GM21528 (cell line): ENCODE measurements around the gene ABCA4.
"Not testable (repeated sequence)": the region's sequence is repeated elsewhere in the genome, so short reads cannot be mapped to it uniquely, and the experiment has no call there.

ENCODE experiments used
- ATAC-seq: cut with Tn5 transposase; IDR thresholded peaks from one replicate; pipeline ENCODE4 v1.9.1; 2021; ENCODE audit warnings: mild to moderate bottlenecking, moderate library complexity; ENCODE audit not compliant: unreplicated experiment, low FRiP score

The ABCA4 gene

GRCh38 chr1:94011709-94012595 lies 109.0 kb downstream of the ABCA4 start:
- no peak for ATAC-seq

- no peak for ATAC-seq
Measured at GRCh38 chr1:94011129-94011528, 109.8 kb downstream of the ABCA4 start.

GRCh38 chr1:94009304-94009703 lies 111.6 kb downstream of the ABCA4 start:
- no peak for ATAC-seq

- ATAC-seq: no peak
Measured at GRCh38 chr1:94006604-94007003, 114.3 kb downstream of the ABCA4 start.

DNA sequence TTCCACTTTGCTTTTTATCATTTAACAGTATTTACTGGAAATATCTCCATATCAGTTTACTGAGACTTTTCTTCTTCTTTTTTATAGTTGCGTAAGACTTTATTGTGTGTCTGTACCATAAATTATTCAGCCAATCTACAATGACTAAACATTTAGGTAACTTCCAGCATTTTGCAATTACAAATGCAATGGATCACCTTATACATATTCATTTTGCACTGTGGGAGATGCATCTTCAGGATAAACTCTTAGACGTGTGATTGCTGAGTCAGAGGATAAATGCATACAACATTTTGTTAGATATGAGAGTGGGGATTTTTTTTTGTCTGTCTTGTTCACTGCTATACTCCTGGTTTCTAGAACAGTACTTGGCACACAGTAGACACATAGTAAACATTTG lies 116.0 kb downstream of the ABCA4 start:
- no peak for ATAC-seq

GRCh38 chr1:94002046-94002787 lies 118.7 kb downstream of the ABCA4 start:
- ATAC-seq: no peak

DNA sequence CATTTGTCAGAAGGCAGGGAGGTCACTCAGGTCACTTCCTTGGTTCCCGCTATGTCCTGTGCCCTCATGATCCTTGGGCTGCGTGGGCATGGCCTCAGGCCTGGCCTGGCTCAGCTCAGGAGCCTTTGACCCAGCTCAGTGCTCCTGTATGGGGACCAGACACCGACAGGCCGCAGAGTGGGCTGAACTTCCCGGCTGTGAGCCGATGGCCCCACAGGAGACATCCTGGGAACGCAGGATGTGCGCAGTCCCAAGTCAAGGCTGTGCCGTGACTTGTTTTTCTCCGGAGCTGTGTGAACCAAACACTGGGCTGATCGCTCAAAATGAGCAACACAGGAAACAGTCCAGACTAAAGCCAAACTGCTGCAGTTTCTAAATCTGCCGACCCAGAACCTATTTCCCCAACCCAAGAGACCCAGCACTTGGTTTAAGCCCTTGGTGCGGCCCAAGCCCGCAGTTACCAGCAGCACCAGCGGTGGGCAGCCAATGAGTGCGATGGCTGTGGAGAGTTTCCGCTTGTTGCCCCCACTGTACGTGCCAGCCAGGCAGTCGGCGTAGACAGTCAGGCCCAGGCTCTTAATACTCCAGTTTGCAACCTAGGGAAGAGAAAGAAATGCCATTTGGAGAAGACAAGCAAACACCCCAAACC lies 119.4 kb downstream of the ABCA4 start:
- ATAC-seq: no peak

- no peak for ATAC-seq
Measured at GRCh38 chr1:94000510-94001282, 120.3 kb downstream of the ABCA4 start.

- ATAC-seq: no peak
Measured at GRCh38 chr1:93999840-94000415, 121.0 kb downstream of the ABCA4 start.

DNA sequence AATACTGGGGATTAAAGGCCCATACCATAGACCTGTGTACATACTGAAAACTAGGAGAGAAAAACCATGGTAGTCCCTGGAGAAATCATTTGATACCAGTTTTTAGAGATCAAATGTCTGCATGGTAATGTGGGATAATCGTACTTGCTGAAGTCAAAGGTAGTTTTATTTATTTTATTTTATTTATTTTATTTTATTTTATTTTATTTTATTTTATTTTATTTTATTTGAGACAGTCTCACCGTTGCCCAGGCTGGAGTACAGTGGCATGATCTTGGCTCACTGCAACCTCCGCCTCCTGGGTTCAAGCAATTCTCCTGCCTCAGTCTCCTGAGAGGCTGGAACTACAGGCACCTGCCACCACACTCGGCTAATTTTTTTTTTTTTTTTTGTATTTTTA lies 122.4 kb downstream of the ABCA4 start:
- not testable (repeated sequence) for ATAC-seq

DNA sequence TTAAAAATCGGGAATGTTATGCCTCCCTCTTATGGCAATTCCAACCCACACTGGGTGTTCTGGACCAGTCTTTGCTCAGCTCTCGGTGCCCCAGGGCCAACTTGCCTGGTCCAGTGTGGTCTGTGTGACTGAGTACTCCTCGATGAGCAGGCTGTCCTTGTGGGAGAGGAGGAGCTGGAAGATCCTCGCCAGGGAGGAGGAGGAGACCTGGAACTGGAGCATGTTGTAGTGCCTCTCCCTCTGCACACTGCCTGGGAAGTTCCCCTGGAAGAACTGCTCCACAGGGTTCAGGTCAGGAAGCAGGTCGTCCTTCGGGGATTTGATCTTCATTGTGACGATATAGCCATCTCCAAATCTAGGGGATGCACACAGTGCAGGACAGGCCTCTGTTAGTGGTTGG lies 123.2 kb downstream of the ABCA4 start:
- ATAC-seq: no peak

DNA sequence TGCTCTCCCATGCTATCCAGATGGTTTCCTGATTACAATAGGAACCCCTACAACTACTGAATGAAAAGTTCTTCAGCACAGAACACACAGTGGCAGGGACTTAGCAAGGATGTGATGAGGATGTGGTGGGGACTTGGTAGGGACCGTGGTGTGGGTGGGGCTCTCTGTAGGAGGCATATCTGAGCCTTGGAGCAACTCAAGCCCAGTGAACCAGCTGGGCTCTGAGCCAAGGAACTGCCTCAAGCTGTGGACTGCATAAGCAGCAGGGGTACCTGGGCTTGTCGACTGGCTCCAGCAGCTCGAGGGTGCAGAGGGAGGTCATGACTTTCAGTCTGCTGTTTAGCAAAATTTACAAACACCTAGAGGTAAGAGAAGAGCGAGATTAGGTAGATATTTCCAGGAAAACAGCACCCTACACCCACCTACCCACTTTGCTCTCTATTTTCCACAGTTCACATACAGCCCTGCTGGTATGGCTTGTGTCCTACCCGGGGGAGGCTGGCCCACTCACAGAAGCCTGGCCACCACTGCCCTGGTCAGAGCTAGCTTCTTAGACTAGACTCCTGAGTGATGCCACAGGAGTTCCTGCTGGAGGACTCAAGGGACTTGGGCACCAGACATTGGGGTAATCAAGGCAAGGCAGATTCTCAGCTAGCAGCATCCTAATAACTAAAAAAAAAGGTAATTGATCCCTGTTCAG lies 125.0 kb downstream of the ABCA4 start:
- no peak for ATAC-seq

DNA sequence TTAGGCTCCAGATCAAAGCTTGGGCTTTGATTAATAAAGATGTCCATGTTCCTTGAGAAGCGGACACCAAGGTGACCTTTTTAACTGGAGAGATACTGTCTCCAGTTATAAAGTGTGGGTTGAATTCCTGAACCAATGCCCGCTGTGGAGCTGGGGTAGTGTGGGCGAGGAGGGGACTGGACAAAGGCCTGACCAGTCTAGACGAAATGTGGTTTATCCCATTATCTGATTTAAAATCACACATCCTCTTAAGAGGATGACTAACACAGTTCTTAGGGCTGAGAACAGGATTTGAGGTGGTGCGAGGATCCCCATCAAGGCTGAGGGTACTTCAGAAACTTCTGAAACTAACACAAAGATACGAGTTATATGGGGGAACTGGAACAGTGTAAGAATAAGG lies 127.2 kb downstream of the ABCA4 start:
- no peak for ATAC-seq

- ATAC-seq: no peak
Measured at GRCh38 chr1:93992954-93993353, 128.0 kb downstream of the ABCA4 start.

DNA sequence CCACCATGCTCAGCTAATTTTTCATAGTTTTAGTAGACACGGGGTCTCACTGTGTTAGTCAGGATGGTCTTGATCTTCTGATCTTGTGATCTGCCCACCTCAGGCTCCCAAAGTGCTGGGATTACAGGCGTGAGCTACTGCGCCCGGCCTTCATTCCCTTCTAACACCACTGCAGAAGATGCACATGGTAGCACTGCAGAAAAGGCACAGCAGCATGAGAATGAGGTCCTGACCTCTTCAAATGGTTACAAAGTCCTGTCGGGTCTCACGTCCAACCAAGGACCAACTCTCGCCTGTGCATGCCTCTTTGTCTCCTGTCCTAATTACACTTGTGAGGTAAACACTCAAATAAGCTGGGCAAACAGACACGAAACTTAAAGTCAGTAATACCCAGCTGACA lies 128.8 kb downstream of the ABCA4 start:
- ATAC-seq: no peak

- ATAC-seq: no peak
Measured at GRCh38 chr1:93991271-93991670, 129.7 kb downstream of the ABCA4 start.

DNA sequence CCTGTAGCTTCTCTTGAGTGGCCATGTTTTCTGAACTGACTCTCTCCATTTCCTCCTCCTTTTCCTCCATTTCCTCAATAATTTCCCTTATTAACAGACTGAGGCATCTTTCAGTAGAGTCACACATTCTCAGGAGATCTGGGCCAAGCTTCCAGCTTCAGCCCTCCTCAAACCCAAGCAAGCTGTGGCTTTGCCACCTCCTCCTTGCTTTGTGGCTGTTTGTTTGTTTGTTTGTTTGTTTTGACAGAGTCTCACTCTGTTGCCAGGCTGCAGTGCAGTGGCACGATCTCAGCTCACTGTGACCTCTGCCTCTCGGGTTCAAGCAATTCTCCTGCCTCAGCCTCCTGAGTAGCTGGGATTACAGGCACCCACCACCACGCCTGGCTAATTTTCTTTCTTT lies 130.5 kb downstream of the ABCA4 start:
- not testable (repeated sequence) for ATAC-seq

DNA sequence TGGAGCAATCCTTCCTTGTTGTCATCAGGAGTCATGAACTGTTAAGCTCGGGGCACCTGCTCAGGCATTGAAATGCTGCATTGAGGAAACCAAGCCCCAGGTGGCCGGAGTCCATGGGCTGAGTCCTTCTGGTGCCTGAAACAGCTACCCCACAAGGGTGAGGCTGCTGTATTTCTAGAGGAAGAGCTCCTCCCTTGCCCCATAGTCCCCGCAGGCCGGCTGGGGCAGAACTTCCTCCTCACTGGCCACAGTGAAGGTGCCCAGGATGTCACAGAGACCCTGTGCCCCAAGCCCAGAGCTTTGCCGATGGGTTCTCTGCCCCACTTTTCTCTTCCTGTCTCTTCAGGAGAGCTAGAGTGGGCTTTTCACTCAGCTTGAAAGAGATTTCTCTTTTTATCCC lies 130.9 kb downstream of the ABCA4 start:
- ATAC-seq: no peak

- no peak for ATAC-seq
Measured at GRCh38 chr1:93989601-93990000, 131.3 kb downstream of the ABCA4 start.
